IMR-90 (cell line): ENCODE results near the gene PPA2. TPM values are rescaled to one million over a fixed set of nuclear protein-coding genes. Genes with fewer than 3 reads are reported as not detected.

Experiments
- ATAC-seq: fragments of 200-7000 bp; cut with Tn5 transposase; 2 replicates; pipeline ENCODE4 v1.9.1; 2020; ENCODE audit warnings: low read depth, mild to moderate bottlenecking, moderate library complexity
- BruUV-seq: library from RNA; stranded (reverse); fragments of 400-500 nt; replicated peaks from 2 replicates; lab custom pipeline; 2021; lab: Mats Ljungman, UMichigan
- CTCF ChIA-PET: fragments of 300-600 bp; formaldehyde crosslinking; extraction: SDS; loops from one replicate; lab custom pipeline; 2021; ENCODE audit warnings: antibody characterized with exemption; lab: Yijun Ruan, JAX
- POLR2A ChIA-PET: fragments of 300-600 bp; sonication (Branson Sonifier 250); formaldehyde crosslinking; loops from one replicate; lab custom pipeline; 2022; ENCODE audit warnings: antibody characterized with exemption; ENCODE audit not compliant: unreplicated experiment; lab: Charles Lee
- DNase-seq: peaks from one replicate; pipeline ENCODE4 v3.0.0; 2013
- H2AFZ ChIP-seq: replicated peaks from 2 replicates; pipeline ENCODE3; 2013; ENCODE audit warnings: low read length, mild to moderate bottlenecking; ENCODE audit not compliant: poor library complexity
- H2AK5ac ChIP-seq: 2 replicates; pipeline ENCODE4 v1.6.1; 2013; ENCODE audit warnings: low read depth, low read length, inconsistent platforms
- H2AK9ac ChIP-seq: replicated peaks from 2 replicates; pipeline ENCODE3; 2013; ENCODE audit warnings: mild to moderate bottlenecking, low read depth, low read length, moderate library complexity; ENCODE audit not compliant: poor library complexity
- H2BK120ac ChIP-seq: 2 replicates; pipeline ENCODE4 v1.6.1; 2013; ENCODE audit warnings: low read depth, low read length, inconsistent platforms
- H2BK15ac ChIP-seq: 3 replicates; pipeline ENCODE4 v1.6.1; 2013; ENCODE audit warnings: low read depth, low read length, inconsistent platforms
- H2BK20ac ChIP-seq: 2 replicates; pipeline ENCODE4 v1.6.1; 2013; ENCODE audit warnings: low read depth, mild to moderate bottlenecking, inconsistent platforms, low read length, moderate library complexity
- H2BK5ac ChIP-seq: 2 replicates; pipeline ENCODE4 v1.6.1; 2013; ENCODE audit warnings: mild to moderate bottlenecking, low read depth, low read length, inconsistent platforms; ENCODE audit not compliant: poor library complexity, severe bottlenecking
- H3K14ac ChIP-seq: replicated peaks from 2 replicates; pipeline ENCODE4 v1.6.1; 2013; ENCODE audit warnings: low read depth, low read length, inconsistent platforms
- H3K18ac ChIP-seq: 2 replicates; pipeline ENCODE4 v1.6.1; 2013; ENCODE audit warnings: low read depth, low read length, control low read depth
- H3K23ac ChIP-seq: 2 replicates; pipeline ENCODE4 v1.6.1; 2013; ENCODE audit warnings: low read depth, low read length, inconsistent platforms
- H3K27ac ChIP-seq: 2 replicates; pipeline ENCODE4 v1.5.1; 2013; ENCODE audit warnings: mild to moderate bottlenecking, control low read depth, low read length; ENCODE audit not compliant: insufficient read depth
- H3K27me3 ChIP-seq: 2 replicates; pipeline ENCODE4 v1.6.1; 2013; ENCODE audit warnings: low read length; ENCODE audit not compliant: control insufficient read depth, insufficient read depth
- H3K36me3 ChIP-seq: 2 replicates; pipeline ENCODE4 v1.6.1; 2013; ENCODE audit warnings: low read length, mixed read lengths; ENCODE audit not compliant: control insufficient read depth, insufficient read depth
- H3K4ac ChIP-seq: 2 replicates; pipeline ENCODE4 v1.6.1; 2013; ENCODE audit warnings: low read depth, low read length, inconsistent platforms
- H3K4me1 ChIP-seq: 2 replicates; pipeline ENCODE4 v1.6.1; 2013; ENCODE audit warnings: low read length, mixed read lengths; ENCODE audit not compliant: control insufficient read depth, insufficient read depth
- H3K4me2 ChIP-seq: 2 replicates; pipeline ENCODE4 v1.6.1; 2013; ENCODE audit warnings: low read depth, mild to moderate bottlenecking, control low read depth, low read length, moderate library complexity
- H3K4me3 ChIP-seq: 2 replicates; pipeline ENCODE4 v1.5.1; 2013; ENCODE audit warnings: low read depth, mild to moderate bottlenecking, control low read depth, low read length, moderate library complexity; ENCODE audit not compliant: insufficient read depth
- H3K56ac ChIP-seq: 2 replicates; pipeline ENCODE4 v1.6.1; 2013; ENCODE audit warnings: low read length, inconsistent platforms; ENCODE audit not compliant: insufficient read depth; ENCODE audit errors: extremely low read depth
- H3K79me1 ChIP-seq, 2 experiments: 2 replicates each; pipeline ENCODE4 v1.6.1; 2013; ENCODE audit warnings: low read length in 2 of 2, inconsistent platforms in 1 of 2, low read depth in 1 of 2
- H3K9ac ChIP-seq: 2 replicates; pipeline ENCODE4 v1.6.1; 2013; ENCODE audit warnings: low read depth, low read length, control low read depth
- H3K9me1 ChIP-seq: 2 replicates; pipeline ENCODE4 v1.6.1; 2013; ENCODE audit warnings: low read length, inconsistent platforms; ENCODE audit not compliant: insufficient read depth
- H3K9me3 ChIP-seq: 2 replicates; pipeline ENCODE4 v1.6.1; 2013; ENCODE audit warnings: low read length; ENCODE audit not compliant: control insufficient read depth, insufficient read depth
- H4K20me1 ChIP-seq: 2 replicates; pipeline ENCODE4 v1.6.1; 2013; ENCODE audit warnings: low read length, inconsistent platforms; ENCODE audit not compliant: insufficient read depth
- H4K5ac ChIP-seq: 2 replicates; pipeline ENCODE4 v1.6.1; 2013; ENCODE audit warnings: mild to moderate bottlenecking, low read depth, low read length, control low read depth
- H4K8ac ChIP-seq, 2 experiments: 2 replicates each; pipeline ENCODE4 v1.6.1; 2013; ENCODE audit warnings: low read depth in 2 of 2, low read length in 2 of 2, control low read depth in 1 of 2, inconsistent platforms in 1 of 2
- H4K91ac ChIP-seq: 2 replicates; pipeline ENCODE4 v1.6.1; 2013; ENCODE audit warnings: low read depth, low read length, inconsistent platforms; ENCODE audit not compliant: insufficient read depth
- MAZ ChIP-seq: IDR thresholded peaks from 2 replicates; pipeline ENCODE4 v1.6.1; 2012; ENCODE audit warnings: low read depth, mild to moderate bottlenecking, low read length, improper control_type of control experiment, moderate library complexity, borderline replicate concordance
- USF2 ChIP-seq: fragments of 150-350 bp; IDR thresholded peaks from 2 replicates; pipeline ENCODE4 v1.6.1; 2017; ENCODE audit warnings: mild to moderate bottlenecking, antibody characterized with exemption, low read length, low read depth
- WGBS, 2 experiments: methylation state at CpG; one replicate each; pipeline versions ENCODE4 v1.1.5 to v1.1.7; 2013; ENCODE audit warnings: missing lambda C conversion rate in 2 of 2; ENCODE audit not compliant: insufficient read length in 1 of 2; ENCODE audit errors: extremely low coverage in 2 of 2; 5-methylcytosine and 5-hydroxymethylcytosine counted together
- dilution Hi-C: fragments of 300-500 bp; cut with HindIII; formaldehyde crosslinking; loops from one replicate; pipeline ENCODE4 v1.14.3; 2018; ENCODE audit warnings: low sequenced_read_pairs; ENCODE audit not compliant: unreplicated experiment
- in situ Hi-C: fragments of 300-500 bp; cut with MboI; formaldehyde crosslinking; loops from 3 replicates; pipeline ENCODE4 v1.14.3; 2019; ENCODE audit warnings: low sequenced_read_pairs, inconsistent platforms, mixed read lengths
- intact Hi-C: fragments of 100-400 bp; cut with micrococcal nuclease; formaldehyde crosslinking; loops from 2 replicates; pipeline ENCODE4 v1.10.0; 2022
- polyA plus RNA-seq, 3 experiments: library from polyadenylated mRNA; depleted of rRNA; stranded (reverse); fragments of >200 nt; gene quantifications; 2 replicates each; pipeline ENCODE4 v1.2.3, GENCODE V29; 2012; ENCODE audit warnings: low replicate concordance in 1 of 3
- total RNA-seq: library from RNA; depleted of rRNA; stranded (reverse); fragments of >200 nt; gene quantifications from 2 replicates; pipeline ENCODE4 v1.2.3, GENCODE V29; 2012

PPA2 gene
- total and polyA plus RNA-seq, 2 of the 4 experiments (the other 2 are of a cell fraction) = 43.1 to 52.5 TPM

DNA sequence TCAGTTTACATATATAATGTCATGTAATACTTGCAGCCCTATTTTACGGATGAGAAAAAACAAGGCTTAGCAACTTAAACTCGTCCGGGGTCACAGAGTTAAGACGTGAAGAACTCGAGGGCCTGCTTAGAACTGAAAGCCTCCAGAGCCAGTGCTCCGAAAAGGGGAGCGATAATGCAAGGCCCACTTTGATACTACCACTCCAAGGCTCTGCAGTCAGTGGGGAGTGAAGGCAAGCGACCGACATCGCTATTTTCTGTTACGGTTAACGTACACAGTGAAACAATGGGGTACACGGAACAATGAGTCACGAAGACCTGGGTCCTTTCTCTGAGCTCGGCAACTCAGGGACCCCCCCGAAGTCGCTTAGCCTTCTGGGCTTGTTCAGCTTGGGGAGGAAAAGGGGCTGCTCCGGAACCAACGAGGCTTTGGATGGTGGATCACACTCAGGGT, 965 bp downstream of the PPA2 start:
- dilution Hi-C loops = no loop called here
- H2BK120ac ChIP-seq = peak overlapping the region; percentile 60; the same call in 1 of the 2 replicates

More for the DNA sequence above, 965 bp downstream of the PPA2 start:
- CTCF ChIA-PET = interaction anchor here (0.5 to 1.8 kb wide), 6 partner anchors 9 to 612 kb away, joined by 3 to 8 read pairs (median 4); no protein-coding TSS in a partner anchor
- peak overlapping the region; percentile 76 for H2BK5ac ChIP-seq
- in situ Hi-C loops (loop anchor here (5.0 to 10.0 kb wide), 2 partner anchors 331 to 538 kb away; no protein-coding TSS in a partner anchor), intact Hi-C loops (loop anchor here (1.0 to 5.0 kb wide), 4 partner anchors 191 to 542 kb away; partner anchors contain the start of genes GSTCD and INTS12)
- peak overlapping the region; percentile 90 for H3K9ac ChIP-seq
- peak overlapping the region; percentile 80 for H3K14ac ChIP-seq
- no peak for TF ChIP-seq USF2
- no peak for TF ChIP-seq MAZ
- no peaks in the 10 kb centered on the region; the same call in 1 of the 2 replicates for H3K9me1 ChIP-seq
- ATAC-seq (peak; percentile 9), DNase-seq (no peak)
- no peak overlapping the region for H2BK15ac ChIP-seq
- H4K91ac ChIP-seq = peak overlapping the region; percentile 67; the same call in 1 of the 2 replicates
- H3K18ac ChIP-seq = peak overlapping the region; percentile 71
- peaks cover 3% of the 10 kb centered on the region; the same call in 1 of the 2 replicates for H3K4me1 ChIP-seq
- BruUV-seq = no TSS peak
- H3K27me3 ChIP-seq = no peaks in the 10 kb centered on the region
- WGBS, 2 experiments = 20% methylated on average over 5 of the region's 19 CpGs; no CpG with 5 or more reads in 1 of the 2 experiments
- POLR2A ChIA-PET = interaction anchor here (1.1 kb wide), 2 partner anchors 238 to 385 kb away, joined by 3 to 4 read pairs; no protein-coding TSS in a partner anchor
- peak overlapping the region; percentile 79 to 96 for H4K8ac ChIP-seq
- peak overlapping the region; percentile 92 for H2AK9ac ChIP-seq
- peak overlapping the region; percentile 79 for H3K23ac ChIP-seq
- peak overlapping the region; percentile 82 for H4K5ac ChIP-seq
- peak overlapping the region; percentile 83 for H3K4me3 ChIP-seq
- H2AFZ ChIP-seq = peak overlapping the region; percentile 98
- H3K9me3 ChIP-seq = no peaks in the 10 kb centered on the region
- H3K36me3 ChIP-seq = peaks cover 1% of the 10 kb centered on the region; the same call in 1 of the 2 replicates
- peak overlapping the region; percentile 95 for H3K4me2 ChIP-seq
- peak overlapping the region; percentile 84 for H3K56ac ChIP-seq
- peaks cover 9% of the 10 kb centered on the region for H4K20me1 ChIP-seq
- no peak overlapping the region for H2AK5ac ChIP-seq
- H3K27ac ChIP-seq = peak overlapping the region; percentile 90
- 0 out of 2 replicates have a peak overlapping the region, but pooled peaks have one; percentile 12 for H2BK20ac ChIP-seq
- H3K79me1 ChIP-seq = peaks cover 17 to 35% of the 10 kb centered on the region in 2 experiments
- H3K4ac ChIP-seq = peak overlapping the region; percentile 88
